Liver (tissue), 3 donors: Measurements from ENCODE around the gene TECTA.

Experiments used
- CTCF ChIP-seq: fragments of 150-350 bp; IDR thresholded peaks from 2 replicates; pipeline ENCODE4 v1.5.1; 2017; ENCODE audit warnings: improper control_type of control experiment, low read depth, low read length; ENCODE audit not compliant: missing input control
- RAD21 ChIP-seq, 2 donors: IDR thresholded peaks; 2 replicates each; pipeline ENCODE4 v1.6.1; 2016; ENCODE audit warnings: antibody characterized with exemption in 2 of 2, mild to moderate bottlenecking in 2 of 2
- ZBTB33 ChIP-seq: IDR thresholded peaks from 2 replicates; pipeline ENCODE4 v1.6.1; 2016; ENCODE audit warnings: antibody characterized with exemption
- donor health status: healthy.
- donor health status: healthy.

- no peak for TF ChIP-seq CTCF
- TF ChIP-seq RAD21 (IDR thresholded peaks at IDR 0.05): no peak
- TF ChIP-seq ZBTB33: no peak
Measured at GRCh38 chr11:121122328-121122727, 21.3 kb downstream of the TECTA start.
